ENCODE data around the gene PLK5. TPM values are rescaled to one million over a fixed set of nuclear protein-coding genes. Genes with fewer than 3 reads are reported as not detected.
A peak's percentile ranks its signal among the peaks of the same experiment; 100 is the strongest.
"Not testable (repeated sequence)": the region's sequence is repeated elsewhere in the genome, so short reads cannot be mapped to it uniquely, and the experiment has no call there.

PLK5 gene
- total RNA-seq, 1 experiment from 2014 or later, result 0.14 TPM

- Histone ChIP-seq H3K36me3 (replicated peaks; ENCODE audit: control insufficient read depth, insufficient read depth, low read length) (no peaks in the 10 kb centered on the region), H3K27me3 (ENCODE audit: control insufficient read depth, insufficient read depth, low read length) (peaks cover 37% of the 10 kb centered on the region), H3K4me3 (ENCODE audit: insufficient read depth, low read depth, low read length) (no peak overlapping the region)
- peak; percentile 61 for DNase-seq
Observed at GRCh38 chr19:1510442-1510806, 13.5 kb upstream of the PLK5 start.

GRCh38 chr19:1510807-1511206, 13.1 kb upstream of the PLK5 start:
- Histone ChIP-seq H3K27me3 (ENCODE audit: control insufficient read depth, insufficient read depth, low read length) (peaks cover 37% of the 10 kb centered on the region), H3K4me3 (ENCODE audit: insufficient read depth, low read depth, low read length) (no peak overlapping the region), H3K36me3 (replicated peaks; ENCODE audit: control insufficient read depth, insufficient read depth, low read length) (no peaks in the 10 kb centered on the region)
- no peak for DNase-seq

- DNase-seq, result no peak
- Histone ChIP-seq H3K4me3 (ENCODE audit: insufficient read depth, low read depth, low read length) (no peak overlapping the region), H3K36me3 (replicated peaks; ENCODE audit: control insufficient read depth, insufficient read depth, low read length) (no peaks in the 10 kb centered on the region), H3K27me3 (ENCODE audit: control insufficient read depth, insufficient read depth, low read length) (peaks cover 37% of the 10 kb centered on the region)
Observed at GRCh38 chr19:1511318-1512317, 12.3 kb upstream of the PLK5 start.

GRCh38 chr19:1512671-1513498, 11.0 kb upstream of the PLK5 start, which contains the start of gene ADAMTSL5:
TSS of gene ADAMTSL5 (minus strand) at chr19:1513019. CDS start at chr19:1510943, 2,076 bp downstream.
- Histone ChIP-seq H3K27me3 (ENCODE audit: control insufficient read depth, insufficient read depth, low read length) (peaks cover 37% of the 10 kb centered on the region), H3K4me3 (ENCODE audit: insufficient read depth, low read depth, low read length) (peak within 1 kb of the TSS; percentile 39), H3K36me3 (replicated peaks; ENCODE audit: control insufficient read depth, insufficient read depth, low read length) (no peaks in the 10 kb centered on the region)
- DNase-seq, result peak; percentile 90

GRCh38 chr19:1513499-1514294, 10.2 kb upstream of the PLK5 start:
- DNase-seq, result peak; percentile 93
- H3K27me3 ChIP-seq (ENCODE audit: control insufficient read depth, insufficient read depth, low read length), result peaks cover 40% of the 10 kb centered on the region
- no peaks in the 10 kb centered on the region for H3K36me3 ChIP-seq (replicated peaks; ENCODE audit: control insufficient read depth, insufficient read depth, low read length)
- H3K4me3 ChIP-seq (ENCODE audit: insufficient read depth, low read depth, low read length), result peak overlapping the region; percentile 39

- Histone ChIP-seq H3K27me3 (ENCODE audit: control insufficient read depth, insufficient read depth, low read length) (peaks cover 38% of the 10 kb centered on the region), H3K36me3 (replicated peaks; ENCODE audit: control insufficient read depth, insufficient read depth, low read length) (no peaks in the 10 kb centered on the region), H3K4me3 (ENCODE audit: insufficient read depth, low read depth, low read length) (no peak overlapping the region)
- DNase-seq, result no peak
Observed at GRCh38 chr19:1514295-1514661, 9.6 kb upstream of the PLK5 start.

- no peak for DNase-seq
- peaks cover 31% of the 10 kb centered on the region for H3K27me3 ChIP-seq (ENCODE audit: control insufficient read depth, insufficient read depth, low read length)
- no peak overlapping the region for H3K4me3 ChIP-seq (ENCODE audit: insufficient read depth, low read depth, low read length)
- no peaks in the 10 kb centered on the region for H3K36me3 ChIP-seq (replicated peaks; ENCODE audit: control insufficient read depth, insufficient read depth, low read length)
Observed at GRCh38 chr19:1514986-1515721, 8.7 kb upstream of the PLK5 start.

- Histone ChIP-seq H3K27me3 (ENCODE audit: control insufficient read depth, insufficient read depth, low read length) (peaks cover 23% of the 10 kb centered on the region), H3K4me3 (ENCODE audit: insufficient read depth, low read depth, low read length) (no peak overlapping the region)
- DNase-seq, result no peak
Observed at GRCh38 chr19:1516395-1516753, 7.5 kb upstream of the PLK5 start.

GRCh38 chr19:1518471-1518870, 5.4 kb upstream of the PLK5 start:
- Histone ChIP-seq H3K36me3 (replicated peaks; ENCODE audit: control insufficient read depth, insufficient read depth, low read length) (no peaks in the 10 kb centered on the region), H3K4me3 (ENCODE audit: insufficient read depth, low read depth, low read length) (no peak overlapping the region), H3K27me3 (ENCODE audit: control insufficient read depth, insufficient read depth, low read length) (peaks cover 11% of the 10 kb centered on the region)
- DNase-seq, result no peak

More at GRCh38 chr19:1516395-1516753, 7.5 kb upstream of the PLK5 start:
- H3K36me3 ChIP-seq (replicated peaks; ENCODE audit: control insufficient read depth, insufficient read depth, low read length), result no peaks in the 10 kb centered on the region

GRCh38 chr19:1519802-1520201, 4.1 kb upstream of the PLK5 start:
- H3K36me3 ChIP-seq (replicated peaks; ENCODE audit: control insufficient read depth, insufficient read depth, low read length); DNase-seq; H3K4me3 ChIP-seq (ENCODE audit: insufficient read depth, low read depth, low read length): not testable (repeated sequence)
- peaks cover 20% of the 10 kb centered on the region for H3K27me3 ChIP-seq (ENCODE audit: control insufficient read depth, insufficient read depth, low read length)

GRCh38 chr19:1520203-1520780, 3.6 kb upstream of the PLK5 start:
- no peak for DNase-seq
- H3K36me3 ChIP-seq (replicated peaks; ENCODE audit: control insufficient read depth, insufficient read depth, low read length), result no peaks in the 10 kb centered on the region
- no peak overlapping the region for H3K4me3 ChIP-seq (ENCODE audit: insufficient read depth, low read depth, low read length)
- H3K27me3 ChIP-seq (ENCODE audit: control insufficient read depth, insufficient read depth, low read length), result peaks cover 24% of the 10 kb centered on the region

- no peaks in the 10 kb centered on the region for H3K36me3 ChIP-seq (replicated peaks; ENCODE audit: control insufficient read depth, insufficient read depth, low read length)
- H3K27me3 ChIP-seq (ENCODE audit: control insufficient read depth, insufficient read depth, low read length), result peaks cover 26% of the 10 kb centered on the region
- no peak for DNase-seq
- H3K4me3 ChIP-seq (ENCODE audit: insufficient read depth, low read depth, low read length), result no peak overlapping the region
Observed at GRCh38 chr19:1521636-1522035, 2.2 kb upstream of the PLK5 start.

- DNase-seq, result no peak
- no peak overlapping the region for H3K4me3 ChIP-seq (ENCODE audit: insufficient read depth, low read depth, low read length)
- H3K27me3 ChIP-seq (ENCODE audit: control insufficient read depth, insufficient read depth, low read length), result peaks cover 26% of the 10 kb centered on the region
- H3K36me3 ChIP-seq (replicated peaks; ENCODE audit: control insufficient read depth, insufficient read depth, low read length), result no peaks in the 10 kb centered on the region
Observed at GRCh38 chr19:1522061-1522460, 1.8 kb upstream of the PLK5 start.
